GM19468 (cell line): ENCODE results near the gene ZNFX1.

ENCODE experiments used
- ATAC-seq: cut with Tn5 transposase; IDR thresholded peaks from one replicate; pipeline ENCODE4 v1.9.1; 2021; ENCODE audit warnings: mild to moderate bottlenecking, moderate library complexity, moderate number of reproducible peaks; ENCODE audit not compliant: unreplicated experiment; ENCODE audit errors: extremely low read depth

ZNFX1 gene

DNA sequence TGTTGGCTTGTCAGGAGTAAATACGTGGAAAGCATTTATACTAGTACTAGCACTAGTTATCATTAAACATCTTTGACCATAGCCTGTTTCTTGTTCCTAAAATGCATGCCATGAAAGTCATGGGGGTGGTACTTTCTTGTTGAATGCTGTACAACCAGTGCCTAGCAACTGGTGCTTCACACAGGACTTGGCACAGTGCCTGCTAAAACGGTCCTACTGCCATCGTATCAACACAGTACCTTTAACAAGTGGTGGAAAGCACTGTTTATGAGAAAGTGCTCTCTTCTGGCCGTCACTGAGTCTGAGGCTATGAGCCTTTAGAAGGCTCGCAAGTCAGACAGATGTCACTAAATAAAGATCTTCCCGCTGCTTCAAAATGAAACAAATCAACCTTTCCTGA, 21.6 kb downstream of the ZNFX1 start:
- ATAC-seq: no peak

GRCh38 chr20:49252556-49253350, 25.1 kb downstream of the ZNFX1 start:
- no peak for ATAC-seq

- no peak for ATAC-seq
These were observed 28.8 kb downstream of the ZNFX1 start for GRCh38 chr20:49248879-49249665.

DNA sequence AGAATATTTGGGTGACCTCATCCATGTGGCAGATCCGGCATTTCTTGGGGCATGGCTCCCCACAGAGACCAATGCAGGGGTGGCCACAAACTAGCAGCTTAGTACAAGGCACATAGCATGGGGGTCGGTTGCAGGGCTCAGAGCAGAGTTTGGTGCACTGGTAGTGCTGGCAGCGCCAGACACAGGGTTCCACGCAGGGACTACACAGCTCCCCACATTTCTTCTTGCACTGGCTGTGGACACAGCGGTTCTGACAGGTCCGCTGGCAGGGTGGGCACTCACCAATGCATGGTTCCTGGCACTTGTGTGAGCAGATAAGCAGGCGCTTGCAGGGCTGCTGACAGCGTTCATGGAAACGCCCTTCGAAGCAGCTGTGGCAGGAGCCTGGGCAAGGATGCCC, 29.6 kb downstream of the ZNFX1 start:
- no peak for ATAC-seq

GRCh38 chr20:49247792-49248191, 30.1 kb downstream of the ZNFX1 start:
- no peak for ATAC-seq

GRCh38 chr20:49247169-49247723, 30.6 kb downstream of the ZNFX1 start:
- no peak for ATAC-seq

DNA sequence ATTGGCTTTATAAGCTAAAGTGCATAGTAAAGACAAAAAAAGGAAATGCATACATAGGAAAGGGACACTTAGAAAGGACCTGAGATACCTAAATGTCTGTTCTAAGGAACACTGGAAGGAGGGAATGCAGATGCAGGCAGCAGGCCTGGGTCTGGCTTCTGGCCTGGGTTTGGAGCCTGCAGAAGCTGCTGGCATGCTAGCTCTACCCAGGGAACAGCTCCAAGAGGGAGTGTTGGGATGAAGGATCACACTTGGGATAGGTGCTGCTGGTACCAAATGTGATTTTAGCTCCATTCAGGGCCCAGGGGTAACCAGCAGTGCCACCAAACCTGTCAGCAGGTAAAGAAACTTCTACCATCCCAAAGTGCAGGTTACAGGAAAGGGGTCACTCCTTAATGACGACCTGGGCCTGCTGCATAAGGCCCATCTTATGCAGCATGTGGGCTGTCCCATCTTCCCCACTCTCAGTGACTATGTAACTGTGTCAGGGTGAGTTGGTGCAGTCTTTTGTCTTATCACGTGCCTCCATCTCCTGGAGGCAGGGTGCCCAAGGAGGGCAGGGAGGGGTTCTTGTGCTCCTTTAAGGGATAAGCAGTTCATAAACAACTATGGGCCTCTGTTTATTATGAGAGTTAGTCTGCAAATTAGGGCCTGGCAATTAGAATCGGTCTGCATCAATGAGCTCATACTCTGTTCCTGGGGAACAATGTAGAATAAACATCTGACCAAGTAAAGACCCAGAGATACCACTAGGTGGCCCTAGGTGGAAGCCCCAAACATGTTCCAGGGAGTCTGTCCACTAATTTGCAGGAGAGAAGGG, 31.7 kb downstream of the ZNFX1 start:
- ATAC-seq: no peak

GRCh38 chr20:49237531-49237930, 40.3 kb downstream of the ZNFX1 start:
- no peak for ATAC-seq

- ATAC-seq: no peak
These were observed 41.6 kb downstream of the ZNFX1 start for GRCh38 chr20:49236301-49236700.

DNA sequence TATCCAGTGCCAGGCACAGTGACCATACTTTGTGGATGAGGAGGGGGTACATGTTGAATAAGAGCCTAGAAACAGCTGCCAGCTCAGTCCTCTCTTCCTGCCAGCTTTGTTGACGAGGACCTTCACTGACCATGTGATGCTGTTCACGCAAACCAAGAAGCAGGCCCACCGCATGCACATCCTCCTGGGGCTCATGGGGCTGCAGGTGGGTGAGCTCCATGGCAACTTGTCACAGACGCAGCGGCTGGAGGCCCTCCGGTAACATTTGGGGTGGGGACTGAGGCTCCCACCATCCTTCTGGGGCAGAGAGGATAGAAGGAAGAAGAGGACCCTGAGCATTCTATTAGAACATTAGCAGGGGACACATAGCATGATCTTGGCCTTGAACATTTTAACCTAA, 43.0 kb downstream of the ZNFX1 start:
- ATAC-seq: no peak

- no peak for ATAC-seq
These were observed 44.6 kb downstream of the ZNFX1 start for GRCh38 chr20:49233226-49233625.

DNA sequence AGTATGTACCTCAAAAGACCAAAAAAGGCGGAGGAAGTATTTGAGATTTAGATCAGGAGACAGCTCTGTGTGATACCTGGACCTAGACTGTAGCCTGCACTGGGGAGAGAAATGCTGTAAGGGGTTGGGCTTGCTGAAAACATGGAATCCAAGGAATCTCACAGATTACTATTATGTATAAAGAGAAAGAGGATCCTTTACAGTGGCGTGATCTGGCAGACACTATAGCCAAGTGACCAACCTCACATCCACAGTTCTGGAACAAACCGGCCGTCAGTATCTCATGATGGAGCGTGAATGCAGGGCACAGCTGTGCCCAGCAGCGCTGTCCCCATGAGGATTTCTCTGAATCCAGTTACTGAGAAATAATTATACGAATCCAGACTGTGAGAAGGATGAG, 46.4 kb downstream of the ZNFX1 start:
- no peak for ATAC-seq

GRCh38 chr20:49230561-49231133, 47.2 kb downstream of the ZNFX1 start:
- ATAC-seq: no peak

DNA sequence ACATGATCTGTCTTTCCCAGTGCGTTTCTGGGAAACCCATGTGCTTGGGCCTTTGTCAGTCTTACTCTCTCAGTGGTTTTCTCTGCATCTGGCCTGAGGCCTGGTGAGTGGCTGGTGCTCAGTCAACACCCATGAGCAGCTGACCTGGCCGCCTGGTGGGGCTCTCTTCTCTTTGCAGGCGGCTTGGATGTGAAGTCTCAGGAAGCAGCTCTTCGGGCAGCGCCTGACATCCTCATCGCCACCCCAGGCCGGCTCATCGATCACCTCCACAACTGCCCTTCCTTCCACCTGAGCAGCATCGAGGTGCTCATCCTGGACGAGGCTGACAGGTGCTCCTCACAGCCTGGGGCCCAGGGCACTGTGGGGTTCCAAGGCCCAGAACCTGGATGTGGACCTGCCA, 47.8 kb downstream of the ZNFX1 start:
- no peak for ATAC-seq

DNA sequence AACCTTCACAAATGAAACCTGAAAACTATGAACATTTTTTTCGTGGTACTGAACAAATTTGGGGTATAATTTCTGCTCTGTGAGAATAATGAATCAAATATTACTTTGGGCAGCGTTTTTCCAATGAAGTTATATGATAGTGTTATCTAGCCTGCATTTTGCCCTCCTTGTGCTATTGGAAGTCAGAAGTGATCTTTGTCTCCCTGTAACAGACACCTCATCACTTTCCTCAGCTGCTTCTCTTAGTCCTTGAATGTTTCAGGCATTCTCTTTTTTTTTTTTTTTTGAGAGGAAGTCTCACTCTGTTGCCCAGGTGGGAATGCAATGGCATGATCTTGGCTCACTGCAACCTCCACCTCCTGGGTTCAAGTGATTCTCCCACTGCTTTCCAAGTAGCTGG, 48.5 kb downstream of the ZNFX1 start:
- ATAC-seq: no peak

DNA sequence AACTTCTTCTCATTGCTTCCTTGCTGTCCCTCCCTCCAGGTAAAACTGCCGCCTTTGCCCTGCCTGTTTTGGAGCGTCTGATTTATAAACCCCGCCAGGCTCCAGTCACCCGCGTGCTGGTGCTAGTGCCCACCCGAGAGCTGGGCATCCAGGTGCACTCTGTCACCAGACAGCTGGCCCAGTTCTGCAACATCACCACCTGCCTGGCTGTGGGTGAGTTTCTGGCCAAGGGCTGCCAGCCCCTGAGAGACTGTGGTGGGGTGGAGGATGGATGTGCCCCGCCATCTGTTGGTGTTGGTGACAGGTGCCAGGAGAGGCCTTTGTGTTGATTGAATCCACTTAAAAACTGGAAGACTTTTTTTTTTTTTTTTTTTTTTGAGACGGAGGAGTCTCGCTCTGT, 49.2 kb downstream of the ZNFX1 start:
- no peak for ATAC-seq

DNA sequence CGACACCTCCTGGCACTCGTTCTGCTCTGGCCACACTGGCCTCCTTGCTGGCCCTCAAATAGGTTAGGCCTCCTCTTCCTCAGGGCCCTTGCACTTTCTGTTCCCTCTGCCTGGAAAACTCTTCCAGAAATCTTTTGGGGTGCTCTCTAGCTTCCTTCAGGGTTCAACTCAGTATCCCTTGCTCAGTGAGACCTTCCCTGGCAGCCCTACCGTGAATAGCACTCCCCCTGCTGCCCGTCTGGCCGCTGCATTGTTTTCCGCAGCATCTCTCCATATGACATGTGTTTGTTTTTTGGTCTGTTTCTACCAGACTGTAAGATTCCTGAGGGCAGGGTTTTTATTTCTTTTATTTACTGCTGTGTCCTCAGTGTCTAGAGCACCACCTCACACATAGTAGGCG, 52.0 kb downstream of the ZNFX1 start:
- no peak for ATAC-seq

DNA sequence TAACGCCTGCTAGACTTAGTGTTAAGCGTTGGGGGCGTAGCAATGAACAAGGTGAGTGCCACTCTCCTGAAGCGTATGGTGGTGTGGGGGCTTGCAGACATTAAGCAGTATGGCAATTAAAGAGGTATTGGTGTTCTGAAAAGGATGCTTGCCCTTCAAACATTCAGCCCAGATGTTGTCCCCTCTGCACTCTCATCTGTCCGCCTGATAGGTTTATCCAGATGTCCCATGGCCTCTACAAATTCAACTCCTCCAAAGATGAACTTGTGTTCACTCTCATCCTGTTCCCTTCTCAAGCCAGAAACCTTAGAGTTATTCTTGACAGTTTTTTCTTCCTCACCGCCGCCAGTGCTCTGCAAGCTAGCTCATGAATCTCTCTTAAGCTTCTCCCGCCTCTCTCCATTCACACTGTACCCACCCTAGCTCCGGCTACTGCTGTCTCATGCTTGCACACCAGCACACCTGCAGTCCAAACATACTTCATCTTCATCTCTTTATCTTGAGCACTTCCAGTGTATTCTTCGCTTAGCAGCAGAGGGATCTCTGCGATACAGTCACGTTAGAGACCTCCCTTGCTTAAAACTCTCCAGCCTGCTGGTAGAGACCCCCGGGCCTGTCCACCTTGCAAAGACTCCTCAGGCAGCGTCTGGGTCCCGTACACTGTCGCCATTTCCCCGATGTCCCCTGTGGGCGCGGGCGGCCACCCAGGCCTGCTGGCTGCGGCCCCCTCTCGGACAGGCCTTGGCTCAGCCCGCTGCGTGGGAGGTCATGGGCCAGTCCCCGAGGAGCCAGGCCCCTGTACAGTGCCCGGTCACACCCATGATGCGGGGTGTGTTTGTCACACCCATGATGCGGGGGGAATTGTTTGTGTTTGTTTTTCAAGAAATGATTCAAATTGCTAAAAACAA, 57.7 kb downstream of the ZNFX1 start:
- ATAC-seq: no peak
